Spinal cord (tissue), 10 donors: ENCODE measurements around the gene PTPRG. TPM values are rescaled to one million over a fixed set of nuclear protein-coding genes. Genes with fewer than 3 reads are reported as not detected.
"Not testable (repeated sequence)": the region's sequence is repeated elsewhere in the genome, so short reads cannot be mapped to it uniquely, and the experiment has no call there.

Experiments
- DNase-seq, 6 donors: peaks; one replicate each; pipeline versions ENCODE4 v3.0.0 to v3.0.0-alpha.2; 2013 to 2015; ENCODE audit warnings: low spot score in 6 of 6, low read depth in 4 of 6
- H3K27ac ChIP-seq: one replicate; pipeline ENCODE4 v1.5.1; 2013; ENCODE audit warnings: low read depth, low read length, control low read depth
- H3K27me3 ChIP-seq: one replicate; pipeline ENCODE4 v1.6.1; 2013; ENCODE audit warnings: low read length; ENCODE audit not compliant: control insufficient read depth, insufficient read depth
- H3K36me3 ChIP-seq: one replicate; pipeline ENCODE4 v1.6.1; 2013; ENCODE audit warnings: low read length; ENCODE audit not compliant: control insufficient read depth, insufficient read depth
- H3K4me1 ChIP-seq: one replicate; pipeline ENCODE4 v1.6.1; 2013; ENCODE audit warnings: low read length; ENCODE audit not compliant: control insufficient read depth, insufficient read depth
- H3K4me3 ChIP-seq: one replicate; pipeline ENCODE4 v1.5.1; 2013; ENCODE audit warnings: low read depth, low read length, control low read depth
- H3K9me3 ChIP-seq: one replicate; pipeline ENCODE4 v1.6.1; 2013; ENCODE audit warnings: low read length; ENCODE audit not compliant: control insufficient read depth, insufficient read depth
- WGBS: methylation state at CpG from one replicate; pipeline ENCODE4 v1.1.5; 2013; ENCODE audit warnings: missing lambda C conversion rate; ENCODE audit not compliant: insufficient coverage; 5-methylcytosine and 5-hydroxymethylcytosine counted together
- polyA plus RNA-seq, 2 donors: library from polyadenylated mRNA; unstranded; fragments of 120-200 nt; gene quantifications; one replicate each; pipeline ENCODE4 v1.2.1, GENCODE V29; 2013; ENCODE audit not compliant: insufficient read length in 2 of 2
- total RNA-seq, 2 donors: library from RNA; depleted of rRNA in 1 of 2; stranded (reverse); fragments of 120-200 nt in 1 of 2; fragments of >200 nt in 1 of 2; gene quantifications; one replicate each; pipeline versions ENCODE4 v1.2.3 to v1.2.4, GENCODE V29; 2013 to 2014
- donor health status: healthy.

PTPRG gene
- total and polyA plus RNA-seq, 4 donors, result 29.2 to 106 (median 60.2) TPM

DNA sequence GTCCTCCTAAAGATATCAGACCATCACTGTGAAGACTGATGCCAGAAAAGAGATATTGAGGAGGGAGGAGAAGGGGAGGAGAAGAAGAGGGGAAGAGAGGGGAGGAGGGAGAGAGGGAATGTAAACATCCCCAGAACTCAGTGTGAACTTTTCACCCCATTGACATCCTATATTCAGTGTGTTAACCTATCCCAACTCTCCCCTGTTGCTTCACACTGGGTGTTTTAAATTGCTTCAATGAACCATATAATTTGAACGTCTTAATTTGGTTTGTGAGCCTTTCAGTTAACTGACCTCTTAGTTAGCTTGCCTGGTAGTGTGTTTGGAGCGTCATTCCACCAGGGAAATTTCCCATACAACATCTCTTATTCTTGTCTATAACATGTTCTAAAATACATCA is 29.8 kb upstream of the PTPRG start:
- Histone ChIP-seq H3K4me3 (no peak overlapping the region), H3K36me3 (no peaks in the 10 kb centered on the region), H3K27ac (no peak overlapping the region), H3K27me3 (no peaks in the 10 kb centered on the region), H3K9me3 (no peaks in the 10 kb centered on the region), H3K4me1 (no peaks in the 10 kb centered on the region)
- WGBS, result no CpG with 5 or more reads among the region's 2 CpGs
- DNase-seq, result no peak

- Histone ChIP-seq H3K27ac (no peak overlapping the region), H3K4me3 (no peak overlapping the region), H3K27me3 (no peaks in the 10 kb centered on the region), H3K4me1 (no peaks in the 10 kb centered on the region), H3K36me3 (no peaks in the 10 kb centered on the region), H3K9me3 (no peaks in the 10 kb centered on the region)
- 98% methylated on average over 6 of the region's 13 CpGs for WGBS
- DNase-seq, result no peak
Measured at GRCh38 chr3:61532739-61533500, 28.5 kb upstream of the PTPRG start.

GRCh38 chr3:61535826-61536225 is 25.5 kb upstream of the PTPRG start:
- no CpG with 5 or more reads among the region's 3 CpGs for WGBS

DNA sequence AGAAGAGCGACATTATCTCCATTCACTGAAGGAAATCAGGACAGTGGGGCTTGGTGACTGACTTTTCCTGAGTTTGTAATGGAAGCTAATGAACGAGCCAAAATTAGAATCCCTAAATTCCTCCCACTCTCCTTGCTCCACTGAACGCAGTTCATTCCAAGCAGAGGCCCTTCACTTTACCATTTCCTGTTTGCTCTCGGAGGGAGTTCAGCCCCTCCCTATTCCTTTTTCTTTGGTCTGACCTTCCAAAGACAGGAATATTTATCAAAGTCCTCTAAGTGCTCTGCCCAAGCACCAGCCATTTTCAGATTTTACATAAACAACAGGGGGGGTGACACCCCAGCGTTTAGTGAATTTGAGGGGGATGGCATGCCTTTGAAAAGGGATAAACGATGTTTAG is 24.0 kb upstream of the PTPRG start:
- Histone ChIP-seq H3K4me1 (no peaks in the 10 kb centered on the region), H3K27ac (no peak overlapping the region), H3K27me3 (no peaks in the 10 kb centered on the region), H3K9me3 (no peaks in the 10 kb centered on the region), H3K4me3 (no peak overlapping the region), H3K36me3 (no peaks in the 10 kb centered on the region)
- WGBS, result 0% methylated on average over 2 of the region's 6 CpGs
- peak in 1 of 6 donors; percentile 26 for DNase-seq

More at GRCh38 chr3:61535826-61536225, 25.5 kb upstream of the PTPRG start:
- DNase-seq, result no peak
- Histone ChIP-seq H3K4me1 (no peaks in the 10 kb centered on the region), H3K27ac (no peak overlapping the region), H3K36me3 (no peaks in the 10 kb centered on the region), H3K27me3 (no peaks in the 10 kb centered on the region), H3K9me3 (no peaks in the 10 kb centered on the region), H3K4me3 (no peak overlapping the region)

GRCh38 chr3:61538486-61538885 is 22.9 kb upstream of the PTPRG start:
- no peaks in the 10 kb centered on the region for H3K27me3 ChIP-seq
- H3K4me1 ChIP-seq, result no peaks in the 10 kb centered on the region
- H3K4me3 ChIP-seq, result no peak overlapping the region
- DNase-seq, result no peak
- WGBS, result 60% methylated on average over 2 of the region's 5 CpGs
- H3K27ac ChIP-seq, result no peak overlapping the region
- H3K36me3 ChIP-seq, result no peaks in the 10 kb centered on the region
- H3K9me3 ChIP-seq, result no peaks in the 10 kb centered on the region

GRCh38 chr3:61541694-61542093 is 19.7 kb upstream of the PTPRG start:
- Histone ChIP-seq H3K4me3 (no peak overlapping the region), H3K36me3 (no peaks in the 10 kb centered on the region), H3K4me1 (no peaks in the 10 kb centered on the region), H3K27me3 (no peaks in the 10 kb centered on the region), H3K27ac (no peak overlapping the region), H3K9me3 (no peaks in the 10 kb centered on the region)
- WGBS, result 80% methylated on average over 1 of the region's 4 CpGs
- DNase-seq, result peak in 2 of 6 donors; percentile 16 to 18

DNA sequence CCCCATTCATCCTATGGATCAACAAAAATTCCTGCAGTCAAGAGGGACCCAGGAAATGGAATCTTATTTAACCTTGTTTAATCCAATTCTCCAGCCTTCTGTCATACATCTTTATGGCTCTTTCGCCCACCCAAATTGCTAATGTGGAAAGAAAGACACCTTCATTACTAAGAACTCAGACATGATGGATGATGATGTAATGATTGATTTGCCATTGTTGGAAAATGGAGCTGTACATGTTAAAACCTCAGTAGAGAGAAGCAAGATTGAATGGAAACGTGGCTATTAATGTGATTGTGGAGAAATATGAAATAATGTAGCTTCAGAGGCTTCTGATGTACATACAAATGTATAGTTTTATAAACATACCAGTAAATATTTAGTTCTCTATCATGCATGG is 15.7 kb upstream of the PTPRG start:
- Histone ChIP-seq H3K27ac (no peak overlapping the region), H3K27me3 (no peaks in the 10 kb centered on the region), H3K9me3 (no peaks in the 10 kb centered on the region), H3K36me3 (no peaks in the 10 kb centered on the region), H3K4me3 (no peak overlapping the region), H3K4me1 (no peaks in the 10 kb centered on the region)
- no CpG with 5 or more reads among the region's 2 CpGs for WGBS
- DNase-seq, result no peak

GRCh38 chr3:61547625-61548024 is 13.7 kb upstream of the PTPRG start:
- Histone ChIP-seq H3K27ac (no peak overlapping the region), H3K4me3 (no peak overlapping the region), H3K36me3 (no peaks in the 10 kb centered on the region), H3K4me1 (no peaks in the 10 kb centered on the region), H3K27me3 (no peaks in the 10 kb centered on the region), H3K9me3 (no peaks in the 10 kb centered on the region)
- DNase-seq, result no peak
- no CpG with 5 or more reads among the region's 4 CpGs for WGBS

DNA sequence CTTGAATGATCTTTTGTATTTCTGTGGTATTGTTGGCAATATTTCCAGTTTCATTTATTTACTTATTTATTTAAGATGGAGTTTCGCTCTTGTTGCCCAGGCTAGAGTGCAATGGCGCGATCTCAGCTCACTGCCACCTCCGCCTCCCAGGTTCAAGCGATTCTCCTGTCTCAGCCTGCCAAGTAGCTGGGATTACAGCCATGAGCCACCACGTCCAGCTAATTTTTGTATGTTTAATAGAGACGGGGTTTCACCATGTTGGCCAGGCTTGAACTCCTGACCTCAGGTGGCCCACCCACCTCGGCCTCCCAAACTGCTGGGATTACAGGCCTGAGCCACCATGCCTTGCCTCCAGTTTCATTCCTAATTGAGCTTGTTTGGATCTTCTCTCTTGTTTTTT is 8.7 kb upstream of the PTPRG start:
- H3K4me1 ChIP-seq, H3K36me3 ChIP-seq, H3K27ac ChIP-seq, H3K9me3 ChIP-seq, H3K4me3 ChIP-seq, DNase-seq, H3K27me3 ChIP-seq: not testable (repeated sequence)
- 91% methylated on average over 3 of the region's 8 CpGs for WGBS

DNA sequence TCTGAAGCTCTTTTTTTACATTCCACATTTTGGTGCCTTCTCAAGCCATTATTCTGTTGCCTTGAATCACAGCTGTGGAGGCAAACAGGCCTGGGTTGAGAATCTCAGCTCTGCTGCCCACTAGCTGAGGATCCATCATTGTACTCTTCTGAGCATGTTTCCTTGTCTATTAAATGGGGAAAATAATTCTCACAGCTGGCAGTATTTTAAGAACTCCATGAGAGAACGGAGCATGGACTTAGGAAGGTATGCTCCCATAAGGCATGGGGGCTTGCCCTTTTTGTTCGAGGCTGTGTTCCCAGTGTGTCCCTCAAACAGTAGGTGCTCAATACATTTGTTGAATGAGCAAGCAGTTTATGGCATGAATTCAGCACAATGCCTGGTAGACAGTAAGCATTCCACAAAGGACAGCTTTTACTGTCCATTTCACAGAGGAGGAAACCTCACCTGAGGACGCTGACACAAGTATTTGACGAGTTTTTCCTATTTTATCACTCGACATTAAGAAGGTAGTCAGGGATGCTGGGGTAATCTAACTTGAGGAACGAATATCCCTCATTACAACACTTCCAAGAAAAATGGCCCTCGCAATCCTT is 2.1 kb upstream of the PTPRG start:
- peaks cover 22% of the 10 kb centered on the region for H3K4me1 ChIP-seq
- 56% methylated on average over 2 of the region's 7 CpGs for WGBS
- peaks cover 5% of the 10 kb centered on the region for H3K9me3 ChIP-seq
- H3K4me3 ChIP-seq, result no peak overlapping the region
- H3K27me3 ChIP-seq, result no peaks in the 10 kb centered on the region
- no peaks in the 10 kb centered on the region for H3K36me3 ChIP-seq
- peak in 2 of 6 donors; percentile 28 to 62 for DNase-seq
- H3K27ac ChIP-seq, result peak overlapping the region; percentile 93
